NCI-H2196 treated with DMSO at 0.1 percent for 48 hours (cell line): ENCODE results near the gene CALML3.

Source experiments
- DNase-seq: peaks from one replicate; lab custom pipeline; 2025; ENCODE audit not compliant: unreplicated experiment; lab: John Stamatoyannopoulos, UW

Gene CALML3

DNA sequence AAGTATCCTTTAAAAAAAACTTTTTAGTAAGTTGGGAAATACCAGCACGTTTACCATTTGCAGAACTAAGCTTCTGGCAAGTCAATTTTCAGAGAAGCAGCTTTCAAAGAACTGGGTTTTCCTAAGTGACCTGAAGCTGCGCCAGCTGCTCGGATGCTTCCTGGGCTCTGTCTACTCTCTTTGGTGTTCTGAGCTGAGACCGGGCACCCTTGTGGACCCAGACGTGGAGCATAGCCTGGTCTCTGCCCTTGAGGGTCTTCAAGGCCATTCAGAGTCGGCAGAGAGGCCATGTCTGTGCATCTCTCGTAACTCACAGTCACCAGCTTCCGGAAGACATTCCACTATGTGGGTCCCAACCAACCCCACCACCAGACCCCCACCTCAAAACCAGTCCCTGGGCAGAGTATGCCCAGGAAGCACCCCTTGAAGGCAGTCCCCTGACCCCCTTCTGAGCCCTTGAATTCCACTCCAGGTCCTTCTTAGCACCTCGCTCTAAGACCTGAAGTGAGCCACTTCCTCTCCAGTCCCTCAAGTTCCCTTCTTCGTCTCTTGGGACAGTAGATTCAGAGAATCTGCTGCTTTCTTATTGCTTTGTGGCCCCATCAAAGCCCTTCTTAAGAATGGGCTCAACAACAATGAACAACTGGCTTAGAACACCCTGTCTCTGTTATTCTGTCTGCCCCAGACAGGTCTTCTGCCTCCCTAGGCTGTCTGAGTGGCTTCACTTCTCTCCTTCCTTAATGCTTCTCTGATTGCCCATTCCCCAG, 33.9 kb upstream of the CALML3 start:
- no peak for DNase-seq

DNA sequence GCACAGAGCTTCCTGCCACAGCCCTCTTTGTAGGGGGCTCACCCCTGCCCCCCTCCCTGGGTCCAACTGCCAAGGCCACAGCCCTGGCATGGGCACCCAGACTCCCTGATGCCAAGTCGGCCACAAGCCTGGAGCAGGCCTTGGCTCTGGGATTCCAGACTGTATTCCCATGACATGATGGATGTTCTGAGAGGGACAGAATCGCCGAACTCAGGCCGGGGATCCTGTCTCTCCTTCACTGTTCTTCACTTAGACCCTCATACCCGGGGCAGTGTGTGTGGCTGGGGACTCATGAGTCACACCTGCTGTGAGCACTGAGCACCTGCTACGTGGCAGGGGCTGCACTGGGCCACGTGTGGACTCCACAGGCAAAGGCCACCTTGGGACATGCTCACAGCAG, 33.3 kb upstream of the CALML3 start:
- no peak for DNase-seq

DNA sequence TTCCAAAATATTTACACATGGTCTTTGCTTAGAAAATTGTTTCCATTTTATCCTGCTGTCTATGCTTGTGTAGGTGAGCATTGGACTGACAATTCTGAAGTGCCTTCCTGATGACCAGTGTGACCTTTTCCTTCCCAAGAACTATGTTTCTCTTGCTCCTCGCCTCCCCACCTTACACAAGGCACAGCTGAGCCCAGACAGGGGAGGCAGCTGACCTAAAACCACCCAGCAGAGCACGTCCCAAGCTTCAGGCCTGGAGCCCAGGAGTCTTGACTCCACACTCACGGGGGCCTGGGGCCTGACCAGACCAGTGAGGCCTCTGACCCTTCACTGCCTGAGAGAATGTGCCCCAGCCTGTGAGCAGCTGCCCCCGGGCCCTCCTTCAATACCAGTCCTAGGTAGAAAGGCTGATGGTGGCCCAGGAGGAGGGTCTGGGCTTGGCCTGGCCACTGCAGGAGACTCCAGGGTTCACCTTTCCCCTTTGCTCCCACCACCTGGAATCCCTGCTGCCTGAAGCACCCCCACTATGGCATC, 32.4 kb upstream of the CALML3 start:
- DNase-seq: no peak

DNA sequence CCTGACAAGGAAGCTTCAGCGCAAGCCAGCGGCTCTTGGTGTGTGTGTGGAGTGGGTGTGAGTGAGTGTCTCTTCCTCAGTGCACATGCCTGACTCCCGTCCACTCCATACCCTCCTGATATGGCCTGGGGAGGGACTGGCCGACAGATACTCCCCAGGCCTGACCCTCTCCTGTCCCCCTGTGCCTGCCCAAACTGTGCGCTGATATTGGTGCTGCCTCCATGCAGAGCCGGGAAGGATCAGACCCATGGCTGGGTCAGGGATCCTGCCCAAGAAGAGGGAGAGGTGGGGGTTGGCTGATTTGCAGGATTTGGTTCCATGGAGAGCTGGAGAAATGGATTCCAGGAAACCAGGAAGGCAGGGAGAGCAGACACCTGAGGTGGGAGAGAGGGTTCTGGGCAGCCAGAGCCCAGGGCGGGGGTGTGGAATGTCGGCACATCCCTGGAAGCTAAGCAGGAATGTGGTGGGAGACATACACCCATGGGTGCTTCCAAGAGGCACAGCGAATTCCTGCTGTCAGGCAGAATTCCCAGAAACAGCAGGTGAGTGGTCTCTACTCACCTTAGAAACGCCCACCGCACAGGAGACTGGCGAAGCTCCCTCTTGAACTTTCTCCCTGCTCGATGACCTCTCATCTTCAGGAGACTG, 31.7 kb upstream of the CALML3 start:
- no peak for DNase-seq

DNA sequence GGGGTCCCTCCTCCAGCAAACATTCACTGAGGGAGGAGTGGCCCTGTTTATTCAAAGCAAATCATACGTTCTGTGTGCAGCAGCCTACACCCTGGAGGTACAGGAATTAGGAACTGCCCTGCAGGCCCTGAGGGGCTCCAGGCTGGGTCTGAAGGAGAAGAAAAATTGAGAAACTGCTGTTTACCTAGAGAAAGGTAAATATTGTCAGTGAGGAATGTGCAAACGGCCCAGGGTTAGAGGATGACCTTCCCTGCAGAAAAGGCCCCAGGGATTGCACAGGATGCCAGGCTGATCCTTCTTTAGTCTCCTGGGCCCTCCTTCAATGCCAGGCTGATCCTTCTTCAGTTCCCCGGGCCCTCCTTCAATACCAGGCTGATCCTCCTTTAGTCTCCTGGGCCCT, 31.1 kb upstream of the CALML3 start:
- no peak for DNase-seq

DNA sequence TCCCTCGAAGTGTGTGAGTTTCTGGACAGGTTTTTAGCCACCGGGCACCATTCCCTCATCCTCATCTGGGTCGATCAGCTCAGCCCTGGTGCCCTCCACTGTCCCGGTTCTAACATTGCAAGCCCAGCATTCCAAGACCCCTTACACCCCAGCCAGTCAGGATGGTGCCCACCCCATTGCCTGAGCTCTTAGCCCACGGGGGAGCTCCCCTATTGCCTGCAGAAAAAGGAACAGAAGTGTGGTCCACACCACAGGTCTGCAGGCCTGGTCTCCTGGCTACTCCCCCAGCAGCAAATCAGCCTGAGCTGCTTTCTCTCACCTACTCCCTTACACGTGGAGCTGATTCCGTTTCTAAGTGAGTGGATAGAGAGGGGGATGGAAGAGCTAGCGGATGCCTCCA, 30.1 kb upstream of the CALML3 start:
- no peak for DNase-seq

DNA sequence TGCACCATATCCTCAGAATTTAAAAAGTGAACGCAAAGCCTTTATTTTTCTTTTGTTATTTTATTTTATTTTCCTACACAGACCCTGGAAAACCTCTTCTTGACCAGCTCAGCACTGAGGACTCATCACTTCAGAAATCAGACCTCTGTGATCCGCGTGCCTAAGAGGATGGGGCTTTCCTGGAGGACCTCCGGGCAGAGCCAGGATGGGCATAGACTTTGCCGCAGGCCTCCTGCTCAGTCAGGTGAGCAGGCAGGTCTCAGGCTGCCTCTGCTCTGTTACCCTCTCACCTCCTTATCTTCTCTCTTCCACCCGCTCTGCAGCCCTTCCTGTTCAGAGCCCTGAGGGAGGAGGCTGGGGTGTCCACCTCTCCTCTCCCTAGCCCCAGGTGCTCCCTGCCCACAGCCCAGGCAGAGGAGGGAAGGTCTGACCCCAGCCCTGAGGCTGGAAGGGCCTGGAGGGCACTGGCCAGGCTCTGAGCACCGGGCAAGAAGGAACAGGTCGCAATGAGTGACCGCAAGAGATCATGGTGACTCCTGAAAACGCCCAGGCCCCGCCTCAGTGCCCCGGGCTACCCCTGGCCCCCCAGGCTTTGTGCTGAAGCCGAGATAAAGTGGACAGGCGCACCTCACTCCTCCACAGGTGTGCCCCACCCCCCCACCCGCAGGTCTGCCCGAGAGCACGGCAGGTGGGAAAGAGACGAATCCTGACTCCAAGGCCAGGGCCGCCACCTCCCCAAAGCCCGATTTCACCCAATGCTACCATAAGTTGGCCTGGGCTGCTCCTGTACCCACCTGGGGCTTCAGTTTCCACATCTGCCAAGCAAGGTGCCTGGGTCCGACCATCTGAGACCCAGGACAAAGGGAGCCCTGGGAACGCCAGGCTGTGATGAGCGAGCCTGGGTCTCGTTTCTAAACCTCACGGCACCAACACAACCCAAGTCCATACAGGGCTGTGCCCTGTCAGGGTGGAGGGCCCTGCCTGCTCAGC, 28.2 kb upstream of the CALML3 start:
- DNase-seq: no peak

DNA sequence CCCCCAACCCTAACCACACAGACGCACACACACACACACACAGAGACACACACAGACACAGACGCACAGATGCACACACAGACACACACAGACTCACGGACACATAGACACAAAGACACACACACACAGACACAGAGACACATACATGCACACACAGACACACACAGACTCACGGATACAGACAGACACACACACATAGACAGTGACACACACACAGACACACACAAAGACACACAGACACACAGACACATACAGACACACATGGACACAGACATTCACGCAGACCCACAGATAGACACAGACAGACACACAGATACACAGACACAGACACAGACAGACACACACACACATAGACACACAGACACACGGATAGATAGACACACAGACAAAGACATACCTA, 27.5 kb upstream of the CALML3 start:
- DNase-seq: no peak

DNA sequence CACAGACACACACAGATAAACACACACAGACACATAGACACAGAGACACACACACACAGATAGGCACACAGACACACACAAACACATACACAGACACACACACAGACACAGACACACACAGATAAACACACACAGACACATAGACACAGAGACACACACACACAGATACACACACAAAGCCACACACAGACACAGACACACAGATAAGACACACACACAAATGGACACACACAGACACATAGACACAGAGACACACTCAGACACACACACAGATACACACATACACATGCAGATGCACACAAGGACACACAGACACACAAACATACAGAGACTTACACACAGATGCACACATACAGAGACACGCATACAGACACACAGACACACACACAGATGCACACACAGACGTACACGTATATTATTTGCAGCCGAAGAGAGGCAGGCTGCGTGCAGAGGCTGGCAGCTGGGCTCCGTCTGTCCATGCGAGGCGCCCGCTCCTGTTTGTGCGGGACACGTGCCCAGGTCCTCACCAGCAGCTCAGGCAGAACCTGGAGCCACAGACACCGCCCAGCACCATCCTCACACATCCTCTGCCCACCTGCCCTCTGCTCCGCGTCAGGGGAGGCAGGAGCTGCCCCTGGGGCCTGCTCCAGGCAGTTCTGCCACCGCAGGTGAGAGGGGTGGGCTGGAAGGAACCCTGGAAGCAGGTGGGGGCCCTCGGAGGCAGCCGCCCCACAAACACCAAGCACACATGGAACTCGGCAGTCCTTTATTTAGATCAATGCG, 26.6 kb upstream of the CALML3 start:
- no peak for DNase-seq

DNA sequence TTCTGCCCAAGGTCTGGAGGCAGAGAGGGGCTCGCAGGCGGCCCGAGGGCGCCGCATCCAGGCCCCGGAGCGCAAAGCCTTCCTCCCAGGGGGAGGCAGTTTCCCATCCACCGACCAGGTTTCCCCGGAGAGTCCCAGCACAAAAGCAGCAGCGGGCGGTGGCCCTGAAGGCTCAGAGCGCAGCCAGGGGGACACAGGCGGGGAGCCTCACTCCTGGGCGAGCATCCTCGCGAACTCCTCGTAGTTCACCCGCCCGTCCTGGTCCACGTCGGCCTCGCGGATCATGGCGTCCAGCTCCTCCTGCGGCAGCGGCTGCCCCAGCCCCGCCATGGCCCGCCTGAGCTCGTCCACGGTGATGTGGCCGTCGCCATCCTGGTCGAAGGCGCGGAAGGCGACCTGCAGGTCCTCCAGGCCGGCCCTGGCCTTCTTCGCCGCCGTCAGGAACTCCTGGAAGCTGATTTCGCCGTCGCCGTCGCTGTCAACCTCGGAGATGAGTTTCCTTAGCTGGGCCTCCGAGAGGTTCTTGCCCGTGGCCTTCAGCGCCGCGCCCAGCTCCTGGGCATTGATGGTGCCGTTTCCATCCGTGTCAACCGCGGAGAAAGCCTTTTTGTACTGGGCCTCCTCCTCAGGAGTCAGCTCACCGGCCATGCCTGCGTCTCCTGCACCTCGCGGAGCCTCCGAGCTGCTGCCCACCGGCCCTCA, 25.8 kb upstream of the CALML3 start:
- DNase-seq: no peak

DNA sequence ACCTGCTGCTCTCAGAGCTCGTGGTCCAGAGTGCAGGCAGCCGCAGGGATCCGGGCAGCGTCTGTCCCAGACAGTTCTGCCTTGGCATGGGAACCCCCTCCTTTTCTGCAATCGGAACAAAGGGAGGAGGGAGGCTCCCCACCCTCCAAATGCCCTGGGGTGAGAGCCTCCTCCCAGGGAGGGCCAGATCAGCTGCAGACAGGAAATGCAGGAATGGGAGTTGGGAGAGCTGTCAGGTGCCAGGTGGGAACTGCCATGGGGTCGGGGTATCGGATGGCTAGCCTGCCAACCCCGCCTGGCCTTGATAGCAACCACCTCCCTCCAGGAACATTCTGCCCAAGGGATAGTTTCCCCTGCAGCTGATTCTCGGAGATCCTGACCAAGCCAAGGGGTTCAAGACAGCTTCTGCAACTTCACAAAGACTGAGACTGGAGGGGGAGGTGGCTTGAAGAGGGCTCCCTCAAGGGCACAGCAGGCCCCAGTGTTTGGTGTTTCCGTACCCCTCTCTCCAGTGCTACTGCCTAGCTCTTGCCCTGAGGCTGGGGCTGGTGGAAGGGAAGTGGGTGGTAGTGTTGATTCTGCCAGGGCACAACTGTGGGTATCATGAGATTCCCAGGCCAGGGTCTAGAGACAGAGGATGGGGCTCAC, 25.1 kb upstream of the CALML3 start, which contains the start of gene CALML5:
Gene CALML5, minus strand, starts transcription at position 78 of the 648 bp plus-strand sequence. CDS start 132 bp downstream, outside the sequence.
- no peak for DNase-seq

DNA sequence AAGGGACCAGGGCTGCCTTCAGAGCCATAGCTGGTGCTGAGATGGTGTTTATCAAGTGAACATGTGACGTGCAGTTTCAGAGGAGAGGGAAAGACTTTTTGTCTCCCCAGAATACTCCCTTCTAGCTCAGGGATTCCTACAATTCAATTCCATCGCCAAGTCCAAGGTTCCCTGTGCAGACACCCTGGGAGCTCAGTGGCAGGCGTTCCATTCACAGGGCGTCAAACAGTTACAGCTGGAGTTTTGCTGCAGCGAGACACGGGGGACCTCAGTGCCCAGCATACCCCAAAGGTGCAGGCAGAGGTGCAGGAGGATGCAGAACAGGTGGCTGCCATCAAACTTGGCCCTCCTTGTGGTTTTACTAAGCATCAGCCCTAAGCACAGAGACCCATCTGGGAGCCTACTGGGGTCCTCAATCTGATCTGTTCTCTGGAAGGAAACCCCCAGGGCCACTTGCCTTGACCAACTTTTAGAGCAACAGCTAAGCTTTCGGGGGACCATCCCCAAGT, 24.5 kb upstream of the CALML3 start:
- no peak for DNase-seq

DNA sequence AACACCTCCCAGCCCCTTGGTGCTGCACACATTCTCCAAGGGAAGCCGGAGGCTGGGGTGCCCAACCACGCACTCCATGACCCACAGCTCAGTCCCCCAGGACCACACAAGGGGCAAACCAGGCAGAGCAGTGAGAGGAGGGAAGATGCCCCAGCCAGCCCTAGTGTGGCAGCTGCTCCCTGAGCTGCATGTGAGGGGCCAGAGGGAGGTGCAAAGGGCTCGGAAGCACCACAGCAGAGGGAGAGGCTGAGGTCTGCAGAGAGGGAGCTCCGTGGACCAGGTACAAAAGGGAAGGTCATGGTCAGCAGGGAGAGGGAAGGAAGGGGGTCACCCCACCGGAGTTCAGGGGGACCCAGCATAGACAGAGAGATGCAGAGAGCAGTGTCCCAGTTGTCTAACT, 23.9 kb upstream of the CALML3 start:
- no peak for DNase-seq

DNA sequence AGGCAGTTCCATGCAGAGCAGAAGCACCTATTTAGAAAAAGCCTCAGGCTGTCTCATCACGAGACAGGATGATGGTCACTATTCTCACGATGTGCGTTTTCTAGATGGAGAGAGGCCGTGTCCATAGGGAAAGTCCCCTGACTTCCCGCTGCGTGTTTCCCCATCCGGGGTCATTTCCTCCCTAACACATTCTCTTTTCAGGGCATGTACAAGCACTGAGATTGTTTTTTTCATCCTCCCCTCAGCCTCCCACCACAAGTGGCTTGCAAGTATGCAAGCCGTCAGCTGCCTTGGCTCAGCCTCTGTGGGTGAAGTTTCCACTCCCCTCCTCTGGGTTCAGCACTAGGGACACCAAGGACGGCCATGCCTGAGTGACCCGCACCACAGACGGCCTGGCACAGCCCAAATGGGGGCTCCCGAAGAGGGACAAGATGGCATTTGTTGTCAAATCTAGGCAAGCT, 22.7 kb upstream of the CALML3 start:
- DNase-seq: no peak

DNA sequence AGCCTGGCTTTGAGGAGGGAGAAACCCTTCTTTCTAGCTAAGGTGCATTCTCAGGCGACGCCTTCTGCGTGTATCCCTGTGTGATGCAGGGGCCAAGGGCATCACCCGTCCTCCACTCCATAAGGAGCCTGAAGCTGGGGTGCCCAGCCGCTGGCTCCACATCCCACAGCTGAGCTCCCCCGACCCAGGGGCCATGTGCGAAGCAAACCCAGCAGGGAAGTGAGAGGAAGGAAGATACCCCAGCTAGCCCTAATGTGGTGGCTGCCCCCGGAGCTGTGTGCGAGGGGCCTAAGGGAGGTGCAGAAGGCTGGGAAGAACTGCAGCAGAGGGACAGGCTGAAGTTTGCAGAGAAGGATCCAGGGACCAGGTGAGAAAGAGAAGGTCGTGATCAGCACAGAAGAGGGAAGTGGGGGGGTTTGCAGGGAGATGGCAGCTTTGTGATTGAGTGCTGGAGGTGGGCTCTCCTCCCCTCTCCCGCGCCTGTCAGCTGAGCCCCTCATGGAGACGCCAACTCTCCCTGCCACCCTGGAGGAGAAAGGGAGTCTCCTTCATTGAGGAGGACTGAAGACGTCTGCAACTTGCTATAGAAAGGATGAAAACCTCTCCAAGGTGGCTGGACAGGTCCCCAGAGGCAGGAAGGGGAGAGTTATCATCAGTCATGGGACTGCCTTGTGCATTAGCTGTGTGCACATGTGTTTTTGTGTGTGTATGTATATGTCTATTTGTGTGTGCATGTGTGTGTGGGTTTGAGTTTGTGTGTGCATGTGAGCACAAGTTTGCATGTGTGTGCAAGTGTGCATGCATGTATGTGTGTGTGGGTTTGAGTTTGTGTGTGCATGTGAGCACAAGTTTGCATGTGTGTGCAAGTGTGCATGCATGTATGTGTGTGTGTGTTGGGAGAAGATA, 21.9 kb upstream of the CALML3 start:
- no peak for DNase-seq

DNA sequence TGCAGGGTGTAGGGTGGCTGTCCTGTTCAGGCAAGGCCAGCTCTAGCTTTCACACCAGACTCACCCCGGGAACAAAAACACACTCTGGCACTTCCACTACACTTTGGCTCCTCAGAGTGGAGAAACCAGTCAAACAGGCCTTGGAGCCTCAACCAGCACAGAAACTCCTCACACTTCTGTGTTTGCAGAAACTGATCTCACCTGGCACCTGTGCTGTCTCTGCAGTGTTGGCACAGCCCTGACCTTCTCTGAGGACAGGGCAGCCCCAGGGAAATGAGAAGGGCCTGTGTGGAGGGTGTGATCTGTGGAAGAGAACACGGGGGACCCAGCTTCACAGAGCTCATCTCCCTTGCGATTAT, 21.3 kb upstream of the CALML3 start:
- peak; percentile 13 for DNase-seq

DNA sequence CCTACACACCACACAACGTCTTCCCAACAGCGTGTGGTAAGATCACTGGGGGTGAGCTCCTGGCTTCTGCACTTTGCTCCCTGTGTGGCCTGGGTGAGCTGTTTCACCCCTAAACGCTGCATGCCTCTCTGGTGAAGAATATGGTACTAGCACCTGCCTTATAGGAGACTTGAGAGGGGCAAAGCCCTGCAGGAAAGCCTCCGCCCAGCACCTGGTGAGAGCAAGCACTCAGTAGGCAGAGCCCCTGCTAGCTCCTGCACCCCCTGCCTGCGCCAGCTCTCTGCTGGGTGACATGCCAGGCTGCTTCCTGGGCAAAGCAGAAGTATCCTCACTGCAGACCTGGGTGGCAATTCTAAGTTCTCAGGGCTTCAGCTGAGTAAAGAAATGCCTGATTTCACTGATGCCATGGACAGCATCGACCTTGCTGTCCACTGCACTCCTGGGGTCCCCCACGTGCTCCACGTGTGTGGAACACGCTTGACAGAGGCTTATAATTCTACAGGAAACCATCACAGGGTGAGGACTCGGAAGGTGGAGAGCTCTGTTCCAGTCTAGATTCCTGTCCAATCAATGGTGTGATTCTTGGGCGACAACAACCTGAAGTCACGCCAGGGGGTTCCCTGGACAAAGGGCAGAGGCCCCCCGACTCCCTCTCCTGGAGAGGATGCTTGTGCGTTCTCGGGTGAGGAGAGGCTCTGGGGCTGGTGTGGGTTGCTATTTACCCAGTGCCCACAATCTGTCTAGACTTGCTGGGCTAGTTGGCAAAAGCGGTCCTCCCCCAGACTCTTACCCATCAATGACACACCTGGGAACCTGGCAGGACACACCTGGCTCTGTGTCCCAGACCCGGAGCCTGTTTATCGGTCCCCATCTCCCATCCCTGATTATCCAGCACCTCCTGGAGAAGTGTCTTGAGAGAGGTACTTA, 20.4 kb upstream of the CALML3 start:
- no peak for DNase-seq
